ENCODE measurements around the gene BSN. TPM values are rescaled to one million over a fixed set of nuclear protein-coding genes. Genes with fewer than 3 reads are reported as not detected.

Gene BSN
- total and polyA plus RNA-seq, 2 of the 4 experiments (the other 2 are of a cell fraction) = under 0.01 to 0.03 TPM

DNA sequence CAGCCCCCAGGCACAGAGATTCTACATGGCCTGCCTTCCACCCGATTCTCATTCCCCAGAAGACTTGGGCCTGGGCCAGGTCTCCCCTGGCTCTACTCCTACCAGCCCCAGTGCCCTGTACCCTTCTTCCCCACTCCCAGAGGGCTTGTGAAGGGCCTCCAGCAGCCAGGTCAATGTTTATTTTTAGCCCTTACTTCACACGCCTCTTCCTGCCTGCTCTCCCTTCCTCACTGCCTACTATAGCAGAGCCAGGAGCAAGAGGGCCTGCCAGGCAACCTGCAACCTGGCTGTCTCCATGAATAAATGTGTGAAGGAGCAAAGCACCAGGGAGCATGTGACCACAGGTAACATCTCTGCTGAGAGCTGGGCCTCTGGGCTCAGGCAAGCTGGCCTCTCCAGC lies 93.5 kb downstream of the BSN start:
- Histone ChIP-seq H2AK5ac (ENCODE audit: low read depth, low read length) (no peak overlapping the region), H2BK15ac (ENCODE audit: low read depth, low read length) (no peak overlapping the region), H3K36me3 (ENCODE audit: control insufficient read depth, insufficient read depth, low read length) (no peaks in the 10 kb centered on the region), H3K4ac (ENCODE audit: low read depth, low read length) (no peak overlapping the region), H3K23ac (ENCODE audit: low read depth, low read length) (no peak overlapping the region), H3K9me3 (ENCODE audit: control insufficient read depth, insufficient read depth, low read length) (no peaks in the 10 kb centered on the region), H3K27me3 (ENCODE audit: control insufficient read depth, insufficient read depth, low read length) (peaks cover 32% of the 10 kb centered on the region), H2AFZ (replicated peaks; ENCODE audit: low read length, poor library complexity) (no peak overlapping the region), H3K4me1 (ENCODE audit: control insufficient read depth, insufficient read depth, low read length) (no peaks in the 10 kb centered on the region), H3K4me2 (ENCODE audit: low read depth, low read length) (no peak overlapping the region), H2AK9ac (replicated peaks; ENCODE audit: low read depth, low read length, poor library complexity) (no peak overlapping the region), H2BK20ac (ENCODE audit: low read depth, low read length) (no peak overlapping the region), H4K91ac (ENCODE audit: insufficient read depth, low read depth, low read length) (no peak overlapping the region), H3K9me1 (ENCODE audit: insufficient read depth, low read length) (peaks cover 3% of the 10 kb centered on the region; the same call in 1 of the 2 replicates), H3K79me1 (ENCODE audit: low read depth in 1 of 2, low read length in 2 of 2) (no peaks in the 10 kb centered on the region), H3K27ac (ENCODE audit: insufficient read depth, low read length) (no peak overlapping the region), H4K20me1 (ENCODE audit: insufficient read depth, low read length) (no peaks in the 10 kb centered on the region), H3K18ac (ENCODE audit: low read depth, low read length) (no peak overlapping the region), H2BK5ac (ENCODE audit: low read depth, low read length, poor library complexity, severe bottlenecking) (no peak overlapping the region), H3K9ac (ENCODE audit: low read depth, low read length) (no peak overlapping the region), H3K4me3 (ENCODE audit: insufficient read depth, low read depth, low read length) (no peak overlapping the region), H4K8ac (ENCODE audit: low read depth in 2 of 2, low read length in 2 of 2) (no peak overlapping the region), H3K56ac (ENCODE audit: extremely low read depth, insufficient read depth, low read length) (no peak overlapping the region), H3K14ac (replicated peaks; ENCODE audit: low read depth, low read length) (no peak overlapping the region), H4K5ac (ENCODE audit: low read depth, low read length) (no peak overlapping the region), H2BK120ac (ENCODE audit: low read depth, low read length) (no peak overlapping the region)
- ChIA-PET CTCF (no interaction called here), POLR2A (ENCODE audit: unreplicated experiment) (no interaction called here)
- in situ Hi-C loops (cut with MboI; ENCODE audit: low sequenced_read_pairs) = no loop called here
- intact Hi-C loops (cut with micrococcal nuclease) = no loop called here
- TF ChIP-seq ELK1 (IDR thresholded peaks at IDR 0.05; ENCODE audit: borderline replicate concordance, low read depth, low read length) = no peak
- TF ChIP-seq MAZ (IDR thresholded peaks at IDR 0.05; ENCODE audit: borderline replicate concordance, low read depth, low read length) = no peak
- TF ChIP-seq FOS (IDR thresholded peaks at IDR 0.05; ENCODE audit: low read depth, low read length) = no peak
- no peak for TF ChIP-seq BHLHE40 (IDR thresholded peaks at IDR 0.05; ENCODE audit: low read depth, low read length)
- TF ChIP-seq, protein P1, sequence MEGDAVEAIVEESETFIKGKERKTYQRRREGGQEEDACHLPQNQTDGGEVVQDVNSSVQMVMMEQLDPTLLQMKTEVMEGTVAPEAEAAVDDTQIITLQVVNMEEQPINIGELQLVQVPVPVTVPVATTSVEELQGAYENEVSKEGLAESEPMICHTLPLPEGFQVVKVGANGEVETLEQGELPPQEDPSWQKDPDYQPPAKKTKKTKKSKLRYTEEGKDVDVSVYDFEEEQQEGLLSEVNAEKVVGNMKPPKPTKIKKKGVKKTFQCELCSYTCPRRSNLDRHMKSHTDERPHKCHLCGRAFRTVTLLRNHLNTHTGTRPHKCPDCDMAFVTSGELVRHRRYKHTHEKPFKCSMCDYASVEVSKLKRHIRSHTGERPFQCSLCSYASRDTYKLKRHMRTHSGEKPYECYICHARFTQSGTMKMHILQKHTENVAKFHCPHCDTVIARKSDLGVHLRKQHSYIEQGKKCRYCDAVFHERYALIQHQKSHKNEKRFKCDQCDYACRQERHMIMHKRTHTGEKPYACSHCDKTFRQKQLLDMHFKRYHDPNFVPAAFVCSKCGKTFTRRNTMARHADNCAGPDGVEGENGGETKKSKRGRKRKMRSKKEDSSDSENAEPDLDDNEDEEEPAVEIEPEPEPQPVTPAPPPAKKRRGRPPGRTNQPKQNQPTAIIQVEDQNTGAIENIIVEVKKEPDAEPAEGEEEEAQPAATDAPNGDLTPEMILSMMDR (conservative IDR thresholded peaks at IDR 0.05; ENCODE audit: low read depth, low read length) = no peak
- TF ChIP-seq NFE2L2 (IDR thresholded peaks at IDR 0.05; ENCODE audit: low read depth, low read length) = no peak
- TF ChIP-seq MAFK (IDR thresholded peaks at IDR 0.05; ENCODE audit: low read depth, low read length) = no peak
- no peak for TF ChIP-seq CEBPB (IDR thresholded peaks at IDR 0.05; ENCODE audit: low read depth, low read length)
- no peak for TF ChIP-seq POLR2A (IDR thresholded peaks at IDR 0.05; ENCODE audit: low read depth, low read length)
- TF ChIP-seq, protein P2, sequence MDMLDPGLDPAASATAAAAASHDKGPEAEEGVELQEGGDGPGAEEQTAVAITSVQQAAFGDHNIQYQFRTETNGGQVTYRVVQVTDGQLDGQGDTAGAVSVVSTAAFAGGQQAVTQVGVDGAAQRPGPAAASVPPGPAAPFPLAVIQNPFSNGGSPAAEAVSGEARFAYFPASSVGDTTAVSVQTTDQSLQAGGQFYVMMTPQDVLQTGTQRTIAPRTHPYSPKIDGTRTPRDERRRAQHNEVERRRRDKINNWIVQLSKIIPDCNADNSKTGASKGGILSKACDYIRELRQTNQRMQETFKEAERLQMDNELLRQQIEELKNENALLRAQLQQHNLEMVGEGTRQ (IDR thresholded peaks at IDR 0.05; ENCODE audit: low read depth, low read length) = no peak
- no peak for TF ChIP-seq RFX5 (IDR thresholded peaks at IDR 0.05; ENCODE audit: low read depth, low read length)
- no peak for TF ChIP-seq RCOR1 (IDR thresholded peaks at IDR 0.05; ENCODE audit: insufficient replicate concordance, low read length)
- no peak for TF ChIP-seq MXI1 (IDR thresholded peaks at IDR 0.05; ENCODE audit: borderline replicate concordance, low read depth, low read length)
- TF ChIP-seq CHD1 (IDR thresholded peaks at IDR 0.05; ENCODE audit: low read depth, low read length) = no peak
- TF ChIP-seq SMC3 (IDR thresholded peaks at IDR 0.05; ENCODE audit: low read depth, low read length) = no peak
- no peak for TF ChIP-seq RAD21 (IDR thresholded peaks at IDR 0.05; ENCODE audit: low read length)
- 33% methylated on average over 1 of the region's 2 CpGs; no CpG with 5 or more reads in 1 of the 2 experiments for WGBS, 2 experiments (ENCODE audit: extremely low coverage in 2 of 2, insufficient read length in 1 of 2)
- dilution Hi-C loops (cut with HindIII; ENCODE audit: low sequenced_read_pairs, unreplicated experiment) = no loop called here
- BruUV-seq (replicated peaks) = no TSS peak
- no peak for ATAC-seq (ENCODE audit: low read depth)
- DNase-seq = no peak

All from IMR-90 (cell line).